Breast epithelium (tissue), 3 donors: ENCODE results near the gene CUL7.

Source experiments
- CTCF ChIP-seq, 3 donors: fragments of 450-650 bp; IDR thresholded peaks; one replicate each; pipeline ENCODE4 v1.5.1; 2016 to 2017; ENCODE audit warnings: antibody characterized with exemption in 3 of 3, mild to moderate bottlenecking in 3 of 3, moderate library complexity in 3 of 3
- POLR2A ChIP-seq: fragments of 450-650 bp; IDR thresholded peaks from one replicate; pipeline ENCODE4 v1.6.1; 2016; ENCODE audit warnings: antibody characterized with exemption, mild to moderate bottlenecking, moderate library complexity

- TF ChIP-seq POLR2A = no peak
- TF ChIP-seq CTCF (IDR thresholded peaks at IDR 0.05) = no peak
Measured at GRCh38 chr6:42996513-42996912, 57.1 kb downstream of the CUL7 start.
